HL-60 (cell line): ENCODE data around the gene ATP8A2.

Experiments used
- CTCF ChIP-seq: IDR thresholded peaks from one replicate; pipeline ENCODE4 v1.5.1; 2011; ENCODE audit warnings: low read length, control low read depth, inconsistent platforms; ENCODE audit not compliant: insufficient read depth
- GABPA ChIP-seq: IDR thresholded peaks from 2 replicates; pipeline ENCODE4 v1.6.1; 2012; ENCODE audit warnings: low read depth

DNA sequence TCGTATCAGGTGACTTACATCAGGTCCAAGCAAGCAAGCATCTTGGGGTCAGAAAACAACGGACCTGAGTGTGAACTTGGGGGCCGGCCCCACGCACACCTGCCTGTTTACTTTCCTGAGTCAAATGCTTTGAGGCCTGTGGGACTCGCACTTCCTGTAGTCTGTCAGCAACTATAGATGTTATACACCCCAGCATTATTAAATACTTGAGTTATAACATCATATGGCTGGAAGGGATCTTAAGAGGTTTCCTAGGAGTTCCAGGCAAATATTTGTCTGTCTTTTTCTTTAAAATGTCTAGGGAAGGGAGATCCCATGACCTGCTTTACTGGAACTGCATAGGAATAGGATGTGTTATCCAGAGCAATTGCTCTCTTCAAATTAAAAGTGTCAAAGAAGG, 399.4 kb downstream of the ATP8A2 start:
- no peak for TF ChIP-seq CTCF
- TF ChIP-seq GABPA, result no peak
